ENCODE results near the gene ARHGAP15.

- TF ChIP-seq SUZ12 (IDR thresholded peaks at IDR 0.05; ENCODE audit: extremely low read depth, insufficient read depth, insufficient read length) (no peak), YY1 (IDR thresholded peaks at IDR 0.05; ENCODE audit: insufficient read depth, insufficient read length) (no peak), ZNF274 (IDR thresholded peaks at IDR 0.05; ENCODE audit: low read depth, low read length) (no peak)
Observed at GRCh38 chr2:143162997-143163396, 33.8 kb downstream of the ARHGAP15 start.

Data from NT2/D1 (cell line).